H9 (cell line): ENCODE results near the gene RC3H1. TPM values are rescaled to one million over a fixed set of nuclear protein-coding genes. Genes with fewer than 3 reads are reported as not detected.

Source experiments
- DNase-seq: peaks from one replicate; pipeline ENCODE4 v3.0.0-alpha.2; 2017
- H2AFZ ChIP-seq: one replicate; pipeline ENCODE4 v1.6.1; 2013; ENCODE audit warnings: mild to moderate bottlenecking, low read length, control low read depth, moderate library complexity
- H2AK5ac ChIP-seq: 2 replicates; pipeline ENCODE4 v1.6.1; 2013; ENCODE audit warnings: low read length, control low read depth, mixed read lengths; ENCODE audit not compliant: insufficient read length
- H2BK120ac ChIP-seq: one replicate; pipeline ENCODE4 v1.6.1; 2013; ENCODE audit warnings: low read depth, mild to moderate bottlenecking, low read length, control low read depth, inconsistent platforms; ENCODE audit not compliant: poor library complexity, severe bottlenecking
- H2BK12ac ChIP-seq: 2 replicates; pipeline ENCODE4 v1.6.1; 2013; ENCODE audit warnings: low read length, control low read depth, mixed read lengths, low read depth; ENCODE audit not compliant: insufficient read length
- H2BK15ac ChIP-seq: 2 replicates; pipeline ENCODE4 v1.6.1; 2013; ENCODE audit warnings: low read depth, low read length, control low read depth
- H2BK20ac ChIP-seq: one replicate; pipeline ENCODE4 v1.6.1; 2013; ENCODE audit warnings: low read depth, mild to moderate bottlenecking, low read length, control low read depth, inconsistent platforms; ENCODE audit not compliant: poor library complexity, severe bottlenecking
- H2BK5ac ChIP-seq: 2 replicates; pipeline ENCODE4 v1.6.1; 2013; ENCODE audit warnings: low read length, control low read depth, mixed read lengths; ENCODE audit not compliant: insufficient read length
- H3K14ac ChIP-seq: 2 replicates; pipeline ENCODE4 v1.6.1; 2013; ENCODE audit warnings: low read length, control low read depth; ENCODE audit not compliant: insufficient read depth
- H3K18ac ChIP-seq: 2 replicates; pipeline ENCODE4 v1.6.1; 2013; ENCODE audit warnings: low read depth, mild to moderate bottlenecking, mixed read lengths, low read length, control low read depth; ENCODE audit not compliant: insufficient read length
- H3K23ac ChIP-seq: 2 replicates; pipeline ENCODE4 v1.6.1; 2013; ENCODE audit warnings: low read length, control low read depth, mixed read lengths, low read depth; ENCODE audit not compliant: insufficient read length
- H3K23me2 ChIP-seq: 2 replicates; pipeline ENCODE4 v1.6.1; 2013; ENCODE audit warnings: low read depth, mild to moderate bottlenecking, mixed read lengths, low read length, control low read depth; ENCODE audit not compliant: insufficient read length, poor library complexity, severe bottlenecking
- H3K27ac ChIP-seq: 2 replicates; pipeline ENCODE4 v1.5.1; 2013; ENCODE audit warnings: low read length, control low read depth, mixed read lengths, low read depth; ENCODE audit not compliant: insufficient read length
- H3K27me3 ChIP-seq: 2 replicates; pipeline ENCODE4 v1.6.1; 2013; ENCODE audit warnings: low read length, control low read depth, inconsistent platforms; ENCODE audit not compliant: insufficient read depth
- H3K4ac ChIP-seq: 2 replicates; pipeline ENCODE4 v1.6.1; 2013; ENCODE audit warnings: low read depth, mild to moderate bottlenecking, control low read depth, inconsistent platforms, low read length, moderate library complexity
- H3K4me1 ChIP-seq: 2 replicates; pipeline ENCODE4 v1.6.1; 2013; ENCODE audit warnings: low read length, control low read depth, inconsistent platforms; ENCODE audit not compliant: insufficient read depth
- H3K4me2 ChIP-seq: 2 replicates; pipeline ENCODE4 v1.6.1; 2013; ENCODE audit warnings: low read length, control low read depth, mixed read lengths; ENCODE audit not compliant: insufficient read length, insufficient read depth
- H3K56ac ChIP-seq: 2 replicates; pipeline ENCODE4 v1.6.1; 2013; ENCODE audit warnings: low read depth, mild to moderate bottlenecking, mixed read lengths, low read length, control low read depth; ENCODE audit not compliant: insufficient read length
- H3K79me1 ChIP-seq: 2 replicates; pipeline ENCODE4 v1.6.1; 2013; ENCODE audit warnings: low read depth, mild to moderate bottlenecking, moderate library complexity, low read length, control low read depth, inconsistent platforms; ENCODE audit not compliant: insufficient read depth, poor library complexity, severe bottlenecking
- H3K79me2 ChIP-seq: 2 replicates; pipeline ENCODE4 v1.6.1; 2013; ENCODE audit warnings: low read length, control low read depth, inconsistent platforms; ENCODE audit not compliant: insufficient read depth
- H3K9ac ChIP-seq: 2 replicates; pipeline ENCODE4 v1.6.1; 2013; ENCODE audit warnings: low read length, control low read depth, mixed read lengths; ENCODE audit not compliant: insufficient read length; ENCODE audit errors: extremely low read depth
- H3K9me3 ChIP-seq: one replicate; pipeline ENCODE4 v1.6.1; 2013; ENCODE audit warnings: low read depth, low read length, inconsistent platforms; ENCODE audit not compliant: control insufficient read depth
- H3T11ph ChIP-seq: one replicate; pipeline ENCODE4 v1.6.1; 2013; ENCODE audit warnings: mild to moderate bottlenecking, low read length, control low read depth, inconsistent platforms
- H4K20me1 ChIP-seq: one replicate; pipeline ENCODE4 v1.6.1; 2013; ENCODE audit not compliant: control insufficient read depth, insufficient read length, insufficient read depth
- H4K5ac ChIP-seq: 2 replicates; pipeline ENCODE4 v1.6.1; 2013; ENCODE audit warnings: low read depth, mild to moderate bottlenecking, mixed read lengths, low read length, control low read depth; ENCODE audit not compliant: insufficient read length
- H4K8ac ChIP-seq: replicated peaks from 2 replicates; pipeline ENCODE4 v1.6.1; 2013; ENCODE audit warnings: low read length, control low read depth, mixed read lengths, low read depth; ENCODE audit not compliant: insufficient read length
- H4K91ac ChIP-seq: 2 replicates; pipeline ENCODE4 v1.6.1; 2013; ENCODE audit warnings: low read depth, mild to moderate bottlenecking, moderate library complexity, mixed read lengths, low read length, control low read depth; ENCODE audit not compliant: insufficient read length
- H3K27ac Mint-ChIP-seq, 3 experiments: 2 replicates in 2 of 3; 3 replicates in 1 of 3; pipeline ENCODE4 v1.8.0; 2020 to 2021; ENCODE audit warnings: mixed read lengths in 3 of 3, mild to moderate bottlenecking in 1 of 3, moderate library complexity in 1 of 3
- H3K27me3 Mint-ChIP-seq: 2 replicates; pipeline ENCODE4 v1.8.0; 2021; ENCODE audit warnings: low read depth, mild to moderate bottlenecking, moderate library complexity, mixed read lengths
- H3K36me3 Mint-ChIP-seq, 3 experiments: 2 replicates in 2 of 3; 3 replicates in 1 of 3; pipeline ENCODE4 v1.8.0; 2020 to 2021; ENCODE audit warnings: low read depth in 3 of 3, mixed read lengths in 3 of 3; ENCODE audit not compliant: insufficient read depth in 1 of 3
- H3K4me1 Mint-ChIP-seq, 2 experiments: 2 replicates each; pipeline ENCODE4 v1.8.0; 2020; ENCODE audit warnings: mixed read lengths in 2 of 2
- H3K4me3 Mint-ChIP-seq, 2 experiments: 2 replicates in 1 of 2; 3 replicates in 1 of 2; pipeline ENCODE4 v1.8.0; 2020 to 2021; ENCODE audit warnings: mild to moderate bottlenecking in 2 of 2, mixed read lengths in 2 of 2, moderate library complexity in 1 of 2
- H3K9me3 Mint-ChIP-seq, 2 experiments: 2 replicates in 1 of 2; 3 replicates in 1 of 2; pipeline ENCODE4 v1.8.0; 2020; ENCODE audit warnings: mild to moderate bottlenecking in 2 of 2, mixed read lengths in 2 of 2, moderate library complexity in 1 of 2
- CTCF ChIP-seq: fragments of 200-600 bp; sonication (generic); conservative IDR thresholded peaks from 3 replicates; pipeline ENCODE4 v1.8.0; 2021; ENCODE audit warnings: antibody characterized with exemption, mild to moderate bottlenecking
- WGBS: extraction: QIAGEN DNeasy Blood & Tissue Kit; methylation state at CpG from one replicate; pipeline ENCODE4 v1.1.7; 2013; ENCODE audit warnings: missing lambda C conversion rate, low lambda C conversion rate, mixed read lengths; ENCODE audit not compliant: insufficient read length; ENCODE audit errors: extremely low coverage; 5-methylcytosine and 5-hydroxymethylcytosine counted together
- total RNA-seq: library from RNA; stranded (reverse); gene quantifications from 2 replicates; pipeline ENCODE4 v1.2.1, GENCODE V29; 2021

RC3H1 gene
- total RNA-seq, 1 experiment from 2014 or later = 36.1 TPM

DNA sequence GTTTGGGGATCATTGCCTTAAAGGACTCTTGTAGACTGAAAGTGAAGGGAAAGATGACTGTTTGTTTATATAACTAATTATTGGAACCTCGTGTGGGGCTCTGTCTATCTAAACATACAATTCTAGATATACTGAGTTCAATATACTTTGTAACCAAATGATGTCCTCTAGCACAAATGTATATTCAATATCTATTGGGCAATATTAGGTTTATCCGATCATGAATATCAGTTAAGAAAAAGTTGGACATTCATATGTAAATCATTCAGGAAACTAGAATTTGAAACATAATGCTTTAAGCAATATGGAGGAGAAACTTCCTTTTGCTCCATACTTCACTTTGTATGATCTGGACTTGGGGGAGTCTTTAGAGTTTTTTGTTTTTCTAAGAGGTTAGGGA, 8.9 kb upstream of the RC3H1 start:
- H2BK5ac ChIP-seq = no peak overlapping the region
- H2BK20ac ChIP-seq = no peak overlapping the region
- no peak overlapping the region for H3K4ac ChIP-seq
- no peak overlapping the region for H3K56ac ChIP-seq
- H3K27me3 ChIP-seq = peaks cover 7% of the 10 kb centered on the region; the same call in 1 of the 2 replicates
- H3K79me2 ChIP-seq = no peaks in the 10 kb centered on the region
- H3K4me1 ChIP-seq = no peaks in the 10 kb centered on the region
- no peak overlapping the region for H3K18ac ChIP-seq
- H3K27ac ChIP-seq = no peak overlapping the region
- H3K27ac Mint-ChIP-seq = no peak overlapping the region
- H3K9ac ChIP-seq = no peak overlapping the region
- H2AFZ ChIP-seq = no peak overlapping the region
- no peaks in the 10 kb centered on the region for H3K23me2 ChIP-seq
- no peak overlapping the region for H3K14ac ChIP-seq
- H3K79me1 ChIP-seq = no peaks in the 10 kb centered on the region
- no CpG with 5 or more reads among the region's 2 CpGs for WGBS
- no peak for DNase-seq
- no peak overlapping the region for H2BK15ac ChIP-seq
- H3K27me3 Mint-ChIP-seq = peaks cover 64% of the 10 kb centered on the region
- H3K4me1 Mint-ChIP-seq = peaks cover 5% of the 10 kb centered on the region in 2 experiments; a peak in 3 of 4 replicates
- no peaks in the 10 kb centered on the region for H3K9me3 Mint-ChIP-seq
- no peaks in the 10 kb centered on the region for H3K36me3 Mint-ChIP-seq
- H3K9me3 ChIP-seq = no peaks in the 10 kb centered on the region
- H3K4me2 ChIP-seq = no peak overlapping the region
- no peak for TF ChIP-seq CTCF
- H2BK120ac ChIP-seq = no peak overlapping the region
- no peak overlapping the region for H4K8ac ChIP-seq
- H4K20me1 ChIP-seq = no peaks in the 10 kb centered on the region
- H4K5ac ChIP-seq = no peak overlapping the region
- H2BK12ac ChIP-seq = no peak overlapping the region
- no peak overlapping the region for H3K23ac ChIP-seq
- no peak overlapping the region for H2AK5ac ChIP-seq
- no peak overlapping the region for H3K4me3 Mint-ChIP-seq
- no peak overlapping the region for H4K91ac ChIP-seq
- H3T11ph ChIP-seq = no peak overlapping the region
